PFSK-1 (cell line): ENCODE measurements around the gene FGD3.

Experiments used
- TAF1 ChIP-seq: IDR thresholded peaks from 2 replicates; pipeline ENCODE4 v1.6.1; 2012; ENCODE audit warnings: low read length, control low read depth, borderline replicate concordance; ENCODE audit not compliant: insufficient read depth
- TF ChIP-seq, protein P1 (sequence below), 2 experiments: IDR thresholded peaks; 2 replicates each; pipeline versions ENCODE4 v1.6.1 to v1.8.0; 2011 to 2012; ENCODE audit warnings: low read depth in 2 of 2, low read length in 2 of 2, control low read depth in 1 of 2, inconsistent platforms in 1 of 2, mild to moderate bottlenecking in 1 of 2, moderate library complexity in 1 of 2; ENCODE audit not compliant: insufficient read depth in 1 of 2

DNA sequence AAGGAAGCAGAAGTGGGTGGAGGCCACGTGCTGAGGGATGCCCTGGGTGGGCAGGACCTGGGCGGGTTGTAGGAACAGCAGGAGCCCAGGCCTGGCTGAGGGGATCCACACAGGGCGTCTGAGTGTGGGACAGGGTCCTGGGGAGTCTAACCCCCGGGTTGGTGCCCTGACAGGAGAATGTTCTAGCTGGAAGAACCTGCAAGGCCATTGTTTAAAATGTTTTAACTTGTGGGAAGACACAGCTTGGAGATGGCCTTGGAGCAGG, 77.3 kb downstream of the FGD3 start:
- TF ChIP-seq, protein P1, sequence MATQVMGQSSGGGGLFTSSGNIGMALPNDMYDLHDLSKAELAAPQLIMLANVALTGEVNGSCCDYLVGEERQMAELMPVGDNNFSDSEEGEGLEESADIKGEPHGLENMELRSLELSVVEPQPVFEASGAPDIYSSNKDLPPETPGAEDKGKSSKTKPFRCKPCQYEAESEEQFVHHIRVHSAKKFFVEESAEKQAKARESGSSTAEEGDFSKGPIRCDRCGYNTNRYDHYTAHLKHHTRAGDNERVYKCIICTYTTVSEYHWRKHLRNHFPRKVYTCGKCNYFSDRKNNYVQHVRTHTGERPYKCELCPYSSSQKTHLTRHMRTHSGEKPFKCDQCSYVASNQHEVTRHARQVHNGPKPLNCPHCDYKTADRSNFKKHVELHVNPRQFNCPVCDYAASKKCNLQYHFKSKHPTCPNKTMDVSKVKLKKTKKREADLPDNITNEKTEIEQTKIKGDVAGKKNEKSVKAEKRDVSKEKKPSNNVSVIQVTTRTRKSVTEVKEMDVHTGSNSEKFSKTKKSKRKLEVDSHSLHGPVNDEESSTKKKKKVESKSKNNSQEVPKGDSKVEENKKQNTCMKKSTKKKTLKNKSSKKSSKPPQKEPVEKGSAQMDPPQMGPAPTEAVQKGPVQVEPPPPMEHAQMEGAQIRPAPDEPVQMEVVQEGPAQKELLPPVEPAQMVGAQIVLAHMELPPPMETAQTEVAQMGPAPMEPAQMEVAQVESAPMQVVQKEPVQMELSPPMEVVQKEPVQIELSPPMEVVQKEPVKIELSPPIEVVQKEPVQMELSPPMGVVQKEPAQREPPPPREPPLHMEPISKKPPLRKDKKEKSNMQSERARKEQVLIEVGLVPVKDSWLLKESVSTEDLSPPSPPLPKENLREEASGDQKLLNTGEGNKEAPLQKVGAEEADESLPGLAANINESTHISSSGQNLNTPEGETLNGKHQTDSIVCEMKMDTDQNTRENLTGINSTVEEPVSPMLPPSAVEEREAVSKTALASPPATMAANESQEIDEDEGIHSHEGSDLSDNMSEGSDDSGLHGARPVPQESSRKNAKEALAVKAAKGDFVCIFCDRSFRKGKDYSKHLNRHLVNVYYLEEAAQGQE (IDR thresholded peaks at IDR 0.05; ENCODE audit: insufficient read depth in 1 of 2, low read depth in 2 of 2, low read length in 2 of 2) = no peak
- no peak for TF ChIP-seq TAF1
